COR-L47 (cell line): ENCODE data around the gene OR1A2.
"Not testable (repeated sequence)": the region's sequence is repeated elsewhere in the genome, so short reads cannot be mapped to it uniquely, and the experiment has no call there.

Experiments used
- DNase-seq: peaks from one replicate; lab custom pipeline; 2025; lab: John Stamatoyannopoulos, UW

Gene OR1A2, protein sequence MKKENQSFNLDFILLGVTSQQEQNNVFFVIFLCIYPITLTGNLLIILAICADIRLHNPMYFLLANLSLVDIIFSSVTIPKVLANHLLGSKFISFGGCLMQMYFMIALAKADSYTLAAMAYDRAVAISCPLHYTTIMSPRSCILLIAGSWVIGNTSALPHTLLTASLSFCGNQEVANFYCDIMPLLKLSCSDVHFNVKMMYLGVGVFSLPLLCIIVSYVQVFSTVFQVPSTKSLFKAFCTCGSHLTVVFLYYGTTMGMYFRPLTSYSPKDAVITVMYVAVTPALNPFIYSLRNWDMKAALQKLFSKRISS

GRCh38 chr17:3197219-3197618 lies at the start of gene OR1A2:
Gene OR1A2 (plus strand): TSS chr17:3197519. CDS start chr17:3197519, 0 bp downstream.
- DNase-seq = no peak

DNA sequence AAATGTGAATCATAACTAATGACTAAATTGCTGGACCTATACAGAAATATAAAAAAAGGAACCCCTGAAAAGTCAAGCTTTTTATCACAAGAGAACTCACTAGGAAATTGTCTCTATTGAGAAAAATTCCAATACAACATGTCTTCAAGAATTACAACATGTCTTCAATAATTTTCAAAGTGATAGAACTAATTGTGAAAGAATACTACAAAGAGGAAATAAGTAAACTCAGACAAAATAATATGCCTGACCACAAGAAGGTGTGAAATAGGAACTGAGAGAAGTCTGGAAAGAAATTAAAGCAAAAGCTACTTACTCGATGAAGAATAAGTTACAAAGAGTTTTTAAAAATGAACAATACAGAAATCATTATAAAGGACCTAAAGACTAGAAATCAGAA lies 40.1 kb upstream of the OR1A2 start:
- no peak for DNase-seq

DNA sequence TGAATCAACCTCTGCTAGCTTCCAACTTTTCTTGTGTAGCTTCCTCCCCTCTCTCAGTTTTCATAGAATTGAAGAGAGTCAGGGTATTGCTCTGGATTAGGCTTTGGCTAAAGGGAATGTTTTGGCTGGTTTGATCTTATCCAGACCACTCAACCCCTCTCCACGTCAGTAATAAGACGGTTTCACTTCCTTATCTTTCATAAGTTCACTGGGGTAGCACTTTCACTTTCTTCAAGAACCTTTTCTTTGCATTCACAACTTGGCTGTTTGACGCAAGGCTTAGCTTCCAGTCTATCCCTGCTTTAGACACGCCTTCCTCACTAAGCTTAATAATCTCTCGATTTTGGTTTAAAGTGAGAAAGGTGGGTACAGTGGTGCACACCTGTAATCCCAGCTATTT lies 29.7 kb upstream of the OR1A2 start:
- DNase-seq = no peak

- no peak for DNase-seq
Observed at GRCh38 chr17:3189961-3190360, 7.4 kb upstream of the OR1A2 start.

DNA sequence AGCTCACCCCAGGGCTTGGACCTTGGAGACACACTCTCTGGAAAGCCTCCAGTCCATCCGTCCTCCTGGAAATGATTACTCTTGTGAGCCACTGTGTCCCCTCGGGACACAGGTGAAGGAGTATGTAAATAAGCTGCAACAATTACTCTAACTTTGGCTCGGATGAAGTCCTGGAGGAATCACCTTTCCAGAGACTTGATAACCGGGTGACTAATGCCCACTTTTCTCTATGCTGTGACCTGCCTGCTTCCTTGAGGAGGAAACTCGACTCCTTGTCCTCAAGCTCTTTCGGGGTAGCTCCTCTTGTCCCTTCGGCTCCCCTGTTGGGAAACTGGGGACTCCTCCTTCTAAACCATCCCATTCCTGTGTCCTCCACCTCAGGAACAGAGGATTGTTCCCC lies 10.0 kb downstream of the OR1A2 start, which contains the start of gene OR1A1:
Gene OR1A1 (plus strand): TSS at position 301 of the 400 bp plus-strand sequence. CDS start 7,954 bp downstream, outside the sequence.
- no peak for DNase-seq

GRCh38 chr17:3208484-3208883 lies 11.2 kb downstream of the OR1A2 start:
- DNase-seq = no peak

DNA sequence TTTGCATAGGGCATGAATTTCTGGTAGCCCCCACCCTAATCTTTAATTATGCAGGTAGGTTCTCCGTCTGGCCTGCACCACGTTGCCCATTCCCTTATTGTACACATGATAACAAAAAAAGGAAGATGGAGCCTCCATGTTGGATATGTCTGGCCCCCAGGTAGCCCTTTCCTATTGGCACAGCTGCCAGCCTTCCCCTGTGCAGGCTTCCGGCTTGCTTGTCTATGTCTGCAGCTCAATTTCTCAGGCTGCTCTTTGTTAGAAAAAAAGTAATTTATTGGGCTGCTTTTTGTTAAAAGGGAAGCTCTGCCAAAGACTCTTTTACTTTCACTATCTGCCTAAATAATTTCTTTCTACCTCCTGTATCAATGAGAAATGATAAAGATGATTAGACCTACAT lies 15.7 kb downstream of the OR1A2 start:
- no peak for DNase-seq

DNA sequence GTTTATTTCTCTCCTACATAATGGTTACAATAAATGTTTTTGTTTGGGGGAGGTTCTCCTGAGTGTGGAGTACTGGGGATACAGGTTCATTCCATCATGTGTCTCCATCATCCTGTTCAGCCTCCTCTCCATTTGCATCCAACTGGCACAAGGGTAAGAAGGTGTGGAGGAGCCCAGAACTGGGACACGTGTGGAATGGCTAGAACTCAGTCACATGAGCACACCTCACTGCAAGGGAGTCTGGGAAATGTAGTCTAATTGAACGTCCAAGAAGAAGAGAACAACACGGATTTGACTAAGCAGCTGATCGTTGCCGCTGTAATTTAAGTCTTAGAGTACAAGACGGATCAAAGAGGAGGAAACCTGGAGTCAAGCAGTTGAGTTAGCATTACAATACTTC lies 16.3 kb downstream of the OR1A2 start:
- no peak for DNase-seq

- not testable (repeated sequence) for DNase-seq
Observed at GRCh38 chr17:3219978-3220377, 22.7 kb downstream of the OR1A2 start.

GRCh38 chr17:3221850-3222249 lies 24.5 kb downstream of the OR1A2 start:
- no peak for DNase-seq

DNA sequence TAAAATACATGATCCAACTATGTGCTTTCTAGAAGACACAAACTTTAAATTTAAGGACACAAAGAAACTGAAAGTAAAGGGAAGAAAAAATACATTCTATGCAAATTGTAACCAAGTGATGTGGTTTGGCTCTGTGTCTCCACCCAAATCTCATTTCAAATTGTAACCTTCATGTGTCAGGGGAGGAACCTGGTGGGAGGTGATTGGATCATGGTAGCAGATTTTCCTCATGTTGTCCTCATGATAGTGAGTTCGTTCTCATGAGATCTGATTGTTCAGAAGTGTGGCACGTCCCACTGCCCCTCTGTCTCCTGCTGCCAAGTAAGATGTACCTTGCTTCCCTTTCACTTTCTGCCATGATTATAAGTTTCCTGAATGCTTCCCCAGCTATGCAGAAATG lies 25.2 kb downstream of the OR1A2 start:
- DNase-seq = no peak

GRCh38 chr17:3224721-3225352 lies 27.5 kb downstream of the OR1A2 start:
- not testable (repeated sequence) for DNase-seq

GRCh38 chr17:3232300-3232699 lies 35.0 kb downstream of the OR1A2 start:
- not testable (repeated sequence) for DNase-seq

DNA sequence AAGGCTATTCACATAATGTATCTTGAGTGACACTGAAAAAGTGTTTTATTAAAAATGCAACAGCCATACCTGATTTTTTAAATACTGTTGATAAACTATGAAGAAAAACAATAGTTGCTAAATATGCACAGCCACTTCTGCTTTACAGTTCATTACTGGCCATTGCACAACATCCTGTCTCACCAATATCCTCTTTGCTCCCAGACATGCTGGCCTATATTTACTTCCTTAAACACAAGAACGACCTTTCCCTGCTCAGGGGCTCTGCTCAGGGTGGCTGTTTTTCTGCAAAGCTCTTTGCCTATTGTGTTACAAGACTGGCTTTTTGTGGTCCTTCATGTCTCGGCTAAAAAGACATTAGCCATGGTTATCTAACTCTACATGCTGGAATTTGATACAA lies 41.4 kb downstream of the OR1A2 start:
- not testable (repeated sequence) for DNase-seq

DNA sequence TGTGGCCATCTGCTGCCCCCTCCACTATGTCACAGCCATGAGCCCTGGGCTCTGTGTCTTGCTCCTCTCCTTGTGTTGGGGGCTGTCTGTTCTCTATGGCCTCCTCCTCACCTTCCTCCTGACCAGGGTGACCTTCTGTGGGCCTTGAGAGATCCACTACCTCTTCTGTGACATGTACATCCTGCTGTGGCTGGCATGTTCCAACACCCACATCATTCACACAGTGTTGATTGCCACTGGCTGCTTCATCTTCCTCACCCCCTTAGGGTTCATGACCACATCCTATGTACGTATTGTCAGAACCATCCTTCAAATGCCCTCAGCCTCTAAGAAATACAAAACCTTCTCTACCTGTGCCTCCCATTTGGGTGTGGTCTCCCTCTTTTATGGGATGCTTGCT lies 43.7 kb downstream of the OR1A2 start:
- DNase-seq = not testable (repeated sequence)

DNA sequence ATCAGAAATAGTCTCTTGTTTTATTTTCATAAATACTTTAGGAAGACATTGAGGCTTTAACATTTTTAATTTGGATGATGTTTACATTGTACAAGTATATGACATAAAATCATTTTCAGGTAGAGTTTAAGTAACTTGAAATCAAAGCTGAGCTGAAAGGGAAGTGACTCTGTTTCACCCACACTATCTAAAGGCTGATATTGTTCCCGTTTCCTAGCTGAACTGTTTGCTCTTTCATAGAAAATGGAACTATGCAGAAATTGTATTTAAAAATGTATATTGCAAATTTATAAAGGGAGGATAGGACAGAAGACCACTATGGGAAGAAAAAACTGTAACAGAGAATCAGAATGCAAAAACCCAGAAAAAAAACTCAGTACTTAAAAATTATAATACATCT lies 47.5 kb downstream of the OR1A2 start:
- DNase-seq = not testable (repeated sequence)
